ENCODE data around the gene UPK3BL2.
"Not testable (repeated sequence)": the region's sequence is repeated elsewhere in the genome, so short reads cannot be mapped to it uniquely, and the experiment has no call there.

The UPK3BL2 gene
- 0 reads per million in 2 donors for total RNA-seq

- not testable (repeated sequence) for DNase-seq
Measured at GRCh38 chr7:102543596-102543995, at the start of gene UPK3BL2. Gene UPK3BL2 (minus strand): TSS chr7:102543696. CDS start chr7:102543636, 60 bp downstream.

- peak; percentile 32 for DNase-seq
Measured at GRCh38 chr7:102592477-102593019, 49.1 kb upstream of the UPK3BL2 start.

- not testable (repeated sequence) for DNase-seq
Measured at GRCh38 chr7:102589857-102590256, 46.4 kb upstream of the UPK3BL2 start.

- not testable (repeated sequence) for DNase-seq
Measured at GRCh38 chr7:102583495-102583894, 40.0 kb upstream of the UPK3BL2 start.

- not testable (repeated sequence) for DNase-seq
Measured at GRCh38 chr7:102581722-102582121, 38.2 kb upstream of the UPK3BL2 start.

GRCh38 chr7:102578486-102578885 lies 35.0 kb upstream of the UPK3BL2 start:
- DNase-seq: not testable (repeated sequence)

GRCh38 chr7:102577315-102578240 lies 34.1 kb upstream of the UPK3BL2 start:
- DNase-seq: not testable (repeated sequence)

- DNase-seq: not testable (repeated sequence)
Measured at GRCh38 chr7:102576363-102576762, 32.9 kb upstream of the UPK3BL2 start.

GRCh38 chr7:102574607-102575006 lies 31.1 kb upstream of the UPK3BL2 start:
- not testable (repeated sequence) for DNase-seq

- peak; percentile 100 for DNase-seq
Measured at GRCh38 chr7:102572261-102573239, 29.1 kb upstream of the UPK3BL2 start, which contains the start of gene POLR2J3. Gene POLR2J3 (minus strand): TSS chr7:102572583. CDS start chr7:102572521, 62 bp downstream.

GRCh38 chr7:102568620-102569019 lies 25.1 kb upstream of the UPK3BL2 start:
- DNase-seq: not testable (repeated sequence)

- not testable (repeated sequence) for DNase-seq
Measured at GRCh38 chr7:102550808-102551422, 7.4 kb upstream of the UPK3BL2 start, which contains the start of gene SPDYE2. Gene SPDYE2 (plus strand): TSS chr7:102551226. CDS start chr7:102553256, 2,030 bp downstream.

GRCh38 chr7:102546353-102546752 lies 2.9 kb upstream of the UPK3BL2 start:
- not testable (repeated sequence) for DNase-seq

- DNase-seq: not testable (repeated sequence)
Measured at GRCh38 chr7:102545288-102545687, 1.8 kb upstream of the UPK3BL2 start.

GRCh38 chr7:102544372-102544771 lies 876 bp upstream of the UPK3BL2 start:
- DNase-seq: not testable (repeated sequence)

- DNase-seq: not testable (repeated sequence)
Measured at GRCh38 chr7:102542771-102543170, 725 bp downstream of the UPK3BL2 start.

GRCh38 chr7:102542083-102542482 lies 1.4 kb downstream of the UPK3BL2 start:
- not testable (repeated sequence) for DNase-seq

GRCh38 chr7:102540604-102541003 lies 2.9 kb downstream of the UPK3BL2 start:
- not testable (repeated sequence) for DNase-seq

- DNase-seq: not testable (repeated sequence)
Measured at GRCh38 chr7:102535062-102535615, 8.4 kb downstream of the UPK3BL2 start.

- not testable (repeated sequence) for DNase-seq
Measured at GRCh38 chr7:102532127-102532526, 11.4 kb downstream of the UPK3BL2 start.

GRCh38 chr7:102531583-102531982 lies 11.9 kb downstream of the UPK3BL2 start:
- not testable (repeated sequence) for DNase-seq

Measured in T-helper 9 cell (primary cell).